NCI-H1417 (cell line): ENCODE measurements around the gene BTLA.
"Not testable (repeated sequence)": the region's sequence is repeated elsewhere in the genome, so short reads cannot be mapped to it uniquely, and the experiment has no call there.

Experiments
- DNase-seq, 3 experiments: peaks; one replicate each; lab custom pipeline; 2025; lab: John Stamatoyannopoulos, UW

Gene BTLA, protein sequence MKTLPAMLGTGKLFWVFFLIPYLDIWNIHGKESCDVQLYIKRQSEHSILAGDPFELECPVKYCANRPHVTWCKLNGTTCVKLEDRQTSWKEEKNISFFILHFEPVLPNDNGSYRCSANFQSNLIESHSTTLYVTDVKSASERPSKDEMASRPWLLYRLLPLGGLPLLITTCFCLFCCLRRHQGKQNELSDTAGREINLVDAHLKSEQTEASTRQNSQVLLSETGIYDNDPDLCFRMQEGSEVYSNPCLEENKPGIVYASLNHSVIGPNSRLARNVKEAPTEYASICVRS

GRCh38 chr3:112498914-112499711 is at the start of gene BTLA:
TSS of gene BTLA (minus strand) at chr3:112499472. CDS start at chr3:112499358, 114 bp downstream.
- no peak for DNase-seq

DNA sequence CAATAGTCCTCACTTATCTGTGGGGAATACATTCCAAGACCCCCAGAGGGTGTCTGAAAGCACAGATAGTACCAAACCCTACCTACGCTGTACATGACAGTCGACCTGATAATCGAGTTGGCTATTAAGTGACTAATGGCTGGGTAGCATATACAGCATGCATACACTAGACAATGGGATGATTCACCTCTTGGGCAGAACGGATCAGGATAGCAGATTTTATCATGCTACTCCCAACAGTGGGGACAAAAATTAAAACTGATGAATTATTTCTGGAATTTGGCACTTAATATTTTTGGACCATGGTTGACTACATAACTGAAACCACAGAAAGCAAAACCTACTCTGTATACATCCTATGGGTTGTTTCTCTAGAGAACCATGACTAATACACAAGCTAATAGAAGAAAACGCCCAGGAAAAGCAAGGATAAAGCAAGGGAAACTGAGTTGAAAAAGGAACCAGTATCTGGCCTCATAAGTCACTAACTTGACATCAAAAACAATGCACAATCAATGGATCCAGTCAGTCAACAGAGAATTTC is 47.0 kb upstream of the BTLA start:
- no peak for DNase-seq

- DNase-seq, result no peak
These were observed 40.8 kb upstream of the BTLA start for GRCh38 chr3:112539825-112540650.

- DNase-seq, result peak in 2 of 3 experiments; percentile 20 to 52
These were observed 32.1 kb upstream of the BTLA start for GRCh38 chr3:112531358-112531781.

- no peak for DNase-seq
These were observed 31.3 kb upstream of the BTLA start for GRCh38 chr3:112530573-112530972.

- DNase-seq, result not testable (repeated sequence)
These were observed 24.9 kb upstream of the BTLA start for GRCh38 chr3:112524127-112524526.

DNA sequence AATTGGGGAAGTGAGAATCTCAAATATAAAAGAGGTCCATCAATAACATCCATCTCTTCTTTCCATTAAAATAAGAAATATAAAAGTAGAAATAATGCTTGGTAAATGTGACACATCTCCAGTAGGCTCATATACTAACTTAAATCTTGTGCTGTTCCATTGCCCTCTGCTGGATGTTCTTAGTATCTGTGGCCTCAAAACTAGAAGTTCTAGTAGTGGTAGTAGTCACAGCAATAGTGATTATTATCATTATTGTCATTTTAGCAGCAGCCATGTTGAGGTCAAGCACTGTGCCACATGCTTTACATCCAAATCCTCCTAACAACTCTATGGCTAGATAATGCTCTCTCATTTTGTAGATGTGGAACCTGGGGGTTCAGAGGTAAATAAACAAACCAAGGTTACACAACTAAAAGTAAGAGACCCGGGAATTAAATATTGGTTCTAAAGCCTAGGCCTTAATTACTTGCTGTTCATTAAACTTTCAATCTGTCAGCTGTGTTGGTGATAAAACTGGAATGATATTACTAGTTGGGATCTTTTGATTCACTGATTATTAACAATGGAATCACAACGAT is 20.2 kb upstream of the BTLA start:
- peak; percentile 14 to 75 (median 56) for DNase-seq

- not testable (repeated sequence) for DNase-seq
These were observed 19.7 kb upstream of the BTLA start for GRCh38 chr3:112518970-112519369.

DNA sequence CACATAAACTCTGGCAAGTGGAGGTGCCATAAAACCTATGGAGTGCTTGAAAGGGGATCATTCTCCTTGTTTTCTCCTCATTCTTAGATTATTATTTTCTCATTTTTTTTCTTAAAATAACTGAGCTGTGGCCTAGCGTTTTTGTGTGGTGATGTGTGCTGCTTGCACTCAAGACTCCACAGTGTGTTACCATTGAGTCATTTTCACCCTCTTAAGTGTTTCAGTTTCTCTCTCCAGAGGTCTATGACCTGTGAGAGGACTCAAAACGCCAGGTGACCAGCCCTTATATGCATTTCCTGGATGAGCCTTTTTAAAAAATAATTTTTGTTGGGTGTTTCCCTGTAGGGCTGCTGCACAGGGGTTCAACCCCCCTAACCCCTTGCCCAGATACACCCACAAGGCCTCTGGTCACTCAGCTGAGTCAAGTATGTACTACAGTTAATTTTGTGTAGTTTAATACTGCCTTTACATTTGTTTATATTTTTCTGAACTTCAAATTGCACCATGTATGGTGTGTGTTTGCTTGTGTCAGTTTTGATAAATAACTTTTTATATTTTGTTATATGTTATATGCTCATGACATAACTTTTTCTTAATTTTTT is 15.4 kb upstream of the BTLA start:
- no peak for DNase-seq

GRCh38 chr3:112512320-112512719 is 13.0 kb upstream of the BTLA start:
- no peak for DNase-seq

GRCh38 chr3:112508860-112509259 is 9.6 kb upstream of the BTLA start:
- no peak for DNase-seq

DNA sequence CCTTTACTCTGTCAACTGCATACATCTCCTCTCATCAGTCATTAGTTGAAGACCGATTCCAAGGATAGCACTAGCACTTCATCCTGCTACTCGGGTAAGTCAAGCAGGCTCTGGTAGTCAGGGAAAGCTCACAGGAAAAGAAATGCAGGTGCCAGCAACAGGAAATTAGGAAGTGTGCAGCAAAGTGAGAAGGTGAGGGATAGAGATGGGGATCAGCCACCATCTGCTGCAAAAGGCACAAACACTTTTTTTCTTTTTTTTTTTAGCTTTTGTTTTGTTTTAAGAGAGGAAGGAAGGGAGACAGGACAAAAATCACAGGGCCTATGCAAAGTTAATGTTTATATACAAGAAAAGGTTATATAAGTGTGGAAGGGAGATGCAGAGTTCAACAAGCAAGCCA is 9.0 kb upstream of the BTLA start:
- DNase-seq, result no peak

GRCh38 chr3:112505907-112506306 is 6.6 kb upstream of the BTLA start:
- DNase-seq, result no peak

- DNase-seq, result no peak
These were observed 4.9 kb upstream of the BTLA start for GRCh38 chr3:112504123-112504522.

DNA sequence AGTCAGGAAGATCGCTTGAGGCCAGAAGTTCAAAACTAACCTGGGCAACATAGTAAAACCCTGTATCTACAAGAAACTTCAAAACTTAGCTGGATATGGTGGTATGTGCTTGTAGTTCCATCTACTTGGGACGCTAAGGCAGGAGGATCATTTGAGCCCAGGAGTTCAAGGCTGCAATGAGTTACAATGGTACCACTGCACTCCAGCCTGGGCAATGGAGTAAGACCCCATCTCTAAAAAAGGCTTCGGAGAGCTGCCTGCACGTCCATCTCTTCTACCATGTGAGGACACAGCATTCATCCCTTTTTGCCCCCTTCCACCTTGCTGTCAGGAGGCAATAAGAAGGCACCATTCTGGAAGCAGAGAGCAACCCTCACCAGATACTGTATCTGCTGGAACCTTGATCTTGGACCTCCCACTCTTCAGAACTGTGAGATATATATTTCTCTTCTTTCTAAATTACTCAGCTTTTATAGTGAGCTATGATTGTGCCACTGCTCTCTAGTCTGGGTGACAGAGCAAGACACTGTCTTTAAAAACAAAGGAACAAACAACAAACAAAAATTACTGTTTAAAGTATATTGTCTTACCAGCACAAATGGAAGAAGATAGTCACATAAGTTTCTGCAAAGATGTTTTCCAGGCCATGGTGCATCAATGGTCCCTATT is 4.2 kb upstream of the BTLA start:
- DNase-seq, result no peak

DNA sequence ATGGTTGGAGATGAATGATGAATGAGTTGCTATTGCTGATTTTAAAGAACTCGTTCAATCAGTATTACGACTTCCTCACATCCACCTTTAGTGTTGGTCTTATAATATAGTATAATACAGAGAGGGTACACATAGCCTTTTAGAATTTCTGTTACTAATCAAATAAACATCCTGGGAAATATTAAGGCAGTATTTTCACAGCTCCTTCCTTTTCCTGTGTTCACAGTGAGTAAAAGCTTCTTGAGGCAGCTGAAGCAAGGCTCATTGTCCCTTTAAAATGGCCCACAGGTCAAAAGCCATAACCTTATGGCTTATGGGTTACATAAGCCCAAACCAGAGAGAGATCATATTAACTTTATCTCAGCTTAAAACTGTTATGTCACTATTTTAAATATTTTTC is 1.3 kb upstream of the BTLA start:
- DNase-seq, result no peak

DNA sequence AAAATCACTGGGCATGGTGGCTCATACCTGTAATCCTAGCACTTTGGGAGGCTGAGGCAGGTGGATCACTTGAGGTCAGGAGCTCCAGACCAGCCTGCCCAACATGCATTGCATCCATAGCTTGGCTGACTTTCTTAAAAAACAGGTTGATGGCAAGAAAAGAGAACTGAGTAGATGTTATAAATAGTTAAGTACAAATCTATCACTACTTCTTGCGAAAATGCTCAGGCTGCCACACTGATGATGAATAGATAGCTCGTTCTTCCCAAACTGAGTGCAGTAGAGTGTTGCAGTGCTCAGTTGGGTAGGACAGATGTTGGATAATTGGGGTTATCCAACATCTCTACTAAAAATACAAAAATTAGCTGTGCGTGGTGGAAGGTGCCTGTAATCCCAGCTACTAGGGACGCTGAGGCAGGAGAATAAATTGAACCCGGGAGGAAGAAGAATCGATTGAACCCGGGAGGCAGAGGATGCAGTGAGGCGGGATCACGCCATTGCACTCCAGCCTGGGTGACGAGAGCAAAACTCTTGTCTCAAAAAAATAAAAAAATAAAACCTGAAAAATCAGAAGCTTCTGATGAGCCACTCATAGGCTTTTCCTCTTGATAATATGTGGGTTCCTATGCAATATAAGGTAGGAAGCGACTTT is 1.2 kb downstream of the BTLA start:
- DNase-seq, result no peak

- DNase-seq, result no peak
These were observed 2.8 kb downstream of the BTLA start for GRCh38 chr3:112496366-112497067.

- DNase-seq, result not testable (repeated sequence)
These were observed 4.9 kb downstream of the BTLA start for GRCh38 chr3:112494448-112494767.

- DNase-seq, result peak in 1 of 3 experiments; percentile 23
These were observed 7.1 kb downstream of the BTLA start for GRCh38 chr3:112492124-112492523.
